PC-3 (cell line): ENCODE data around the gene PCBP1. TPM values are rescaled to one million over a fixed set of nuclear protein-coding genes. Genes with fewer than 3 reads are reported as not detected.

Experiments used
- ATAC-seq: fragments of 200-7000 bp; cut with Tn5 transposase; 2 replicates; pipeline ENCODE4 v1.9.1; 2020; ENCODE audit warnings: mild to moderate bottlenecking, moderate library complexity
- BruUV-seq: library from RNA; stranded (reverse); fragments of 400-500 nt; replicated peaks from 2 replicates; lab custom pipeline; 2021; lab: Mats Ljungman, UMichigan
- CTCF ChIA-PET: fragments of 300-600 bp; sonication (Branson Sonifier 250); formaldehyde crosslinking; loops from one replicate; lab custom pipeline; 2022; ENCODE audit warnings: antibody characterized with exemption; lab: Charles Lee
- POLR2A ChIA-PET: fragments of 300-600 bp; sonication (Branson Sonifier 250); formaldehyde crosslinking; loops from one replicate; lab custom pipeline; 2022; ENCODE audit warnings: antibody characterized with exemption; ENCODE audit not compliant: unreplicated experiment; lab: Charles Lee
- DNase-seq: peaks from one replicate; pipeline ENCODE4 v3.0.0-alpha.2; 2015
- H2AFZ ChIP-seq: fragments of 300-600 bp; sonication (generic); 2 replicates; pipeline ENCODE4 v1.6.0; 2016; ENCODE audit warnings: antibody characterized with exemption, low read length
- H3F3A ChIP-seq: fragments of 300-600 bp; sonication (generic); one replicate; pipeline ENCODE4 v1.6.0; 2017; ENCODE audit warnings: antibody characterized with exemption, low read length, control low read depth, mild to moderate bottlenecking; ENCODE audit not compliant: unreplicated experiment
- H3K27ac ChIP-seq: fragments of 300-600 bp; sonication (generic); 2 replicates; pipeline ENCODE4 v1.5.1; 2016; ENCODE audit warnings: mild to moderate bottlenecking, low read length
- H3K27me3 ChIP-seq: fragments of 300-600 bp; sonication (generic); 2 replicates; pipeline ENCODE4 v1.6.1; 2016; ENCODE audit warnings: low read length, mixed read lengths
- H3K36me3 ChIP-seq: fragments of 300-600 bp; sonication (generic); 2 replicates; pipeline ENCODE4 v1.6.1; 2016; ENCODE audit warnings: low read depth, mixed run types, low read length, mixed read lengths
- H3K4me1 ChIP-seq: fragments of 300-600 bp; sonication (generic); 2 replicates; pipeline ENCODE4 v1.5.1; 2016; ENCODE audit warnings: low read length; ENCODE audit not compliant: insufficient read depth
- H3K4me2 ChIP-seq: fragments of 300-600 bp; sonication (generic); 2 replicates; pipeline ENCODE4 v1.6.0; 2016; ENCODE audit warnings: low read length
- H3K4me3 ChIP-seq: fragments of 300-600 bp; sonication (generic); 2 replicates; pipeline ENCODE4 v1.5.1; 2016; ENCODE audit warnings: mild to moderate bottlenecking, low read length, mixed read lengths
- H3K79me2 ChIP-seq: fragments of 300-600 bp; sonication (generic); 2 replicates; pipeline ENCODE4 v1.6.1; 2017; ENCODE audit warnings: low read length, mixed read lengths
- H3K9ac ChIP-seq: fragments of 300-600 bp; sonication (generic); 2 replicates; pipeline ENCODE4 v1.6.0; 2016; ENCODE audit warnings: mild to moderate bottlenecking, low read length
- H3K9me2 ChIP-seq: fragments of 300-600 bp; sonication (generic); replicated peaks from 2 replicates; pipeline ENCODE4 v1.6.1; 2016; ENCODE audit warnings: mixed run types, low read length, mixed read lengths
- H3K9me3 ChIP-seq: fragments of 300-600 bp; sonication (generic); 2 replicates; pipeline ENCODE4 v1.6.1; 2016; ENCODE audit warnings: low read length, mixed read lengths
- H4K20me1 ChIP-seq: fragments of 300-600 bp; sonication (generic); 2 replicates; pipeline ENCODE4 v1.6.1; 2016; ENCODE audit warnings: low read length, mixed read lengths
- CTCF ChIP-seq: fragments of 300-600 bp; sonication (generic); conservative IDR thresholded peaks from 2 replicates; pipeline ENCODE4 v1.5.1; 2017; ENCODE audit warnings: antibody characterized with exemption, low read depth, mild to moderate bottlenecking, low read length
- EZH2 ChIP-seq: fragments of 300-600 bp; sonication (generic); IDR thresholded peaks from one replicate; pipeline ENCODE4 v1.6.1; 2017; ENCODE audit warnings: antibody characterized with exemption, mild to moderate bottlenecking, low read length; ENCODE audit not compliant: unreplicated experiment
- EZH2phosphoT487 ChIP-seq: fragments of 300-600 bp; sonication (generic); IDR thresholded peaks from 2 replicates; pipeline ENCODE4 v1.6.1; 2018; ENCODE audit warnings: mild to moderate bottlenecking, antibody characterized with exemption, low read length, borderline replicate concordance
- intact Hi-C: fragments of 100-400 bp; cut with micrococcal nuclease; formaldehyde crosslinking; loops from 2 replicates; pipeline ENCODE4 v1.9.0; 2023
- total RNA-seq: library from RNA; depleted of rRNA; stranded (reverse); fragments of >200 nt; gene quantifications from 2 replicates; pipeline ENCODE4 v1.2.3, GENCODE V29; 2014

PCBP1 gene
- total RNA-seq, 1 experiment from 2014 or later, result 39.2 TPM

- ChIA-PET POLR2A (no interaction called here), CTCF (no interaction called here)
- no peaks in the 10 kb centered on the region for H3K9me2 ChIP-seq
- H3K9me3 ChIP-seq, result no peaks in the 10 kb centered on the region
- H4K20me1 ChIP-seq, result no peaks in the 10 kb centered on the region
- H3K9ac ChIP-seq, result no peak overlapping the region
- H3K4me1 ChIP-seq, result peaks cover 5% of the 10 kb centered on the region; the same call in 1 of the 2 replicates
- H3K27me3 ChIP-seq, result no peaks in the 10 kb centered on the region
- H3K79me2 ChIP-seq, result no peaks in the 10 kb centered on the region
- ATAC-seq, result peak; percentile 49; the same call in 1 of the 2 replicates
- no peak overlapping the region for H2AFZ ChIP-seq
- no peaks in the 10 kb centered on the region for H3K36me3 ChIP-seq
- peak; percentile 18 for DNase-seq
- H3K4me3 ChIP-seq, result no peak overlapping the region
- no peak for TF ChIP-seq CTCF
- TF ChIP-seq EZH2, result no peak
- TF ChIP-seq EZH2phosphoT487, result no peak
- H3K27ac ChIP-seq, result no peak overlapping the region
- H3F3A ChIP-seq, result no peaks in the 10 kb centered on the region
- intact Hi-C loops, result no loop called here
- no TSS peak for BruUV-seq
- no peak overlapping the region for H3K4me2 ChIP-seq
Measured at GRCh38 chr2:70044290-70045040, 42.8 kb upstream of the PCBP1 start.

- POLR2A ChIA-PET, result no interaction called here
- no peak overlapping the region for H3K27ac ChIP-seq
Measured at GRCh38 chr2:70045405-70045804, 41.9 kb upstream of the PCBP1 start.

More at GRCh38 chr2:70045405-70045804, 41.9 kb upstream of the PCBP1 start:
- no peak overlapping the region for H3K9ac ChIP-seq
- peaks cover 5% of the 10 kb centered on the region; the same call in 1 of the 2 replicates for H3K4me1 ChIP-seq
- intact Hi-C loops, result no loop called here
- no peaks in the 10 kb centered on the region for H3F3A ChIP-seq
- H3K9me3 ChIP-seq, result no peaks in the 10 kb centered on the region
- no peak overlapping the region for H2AFZ ChIP-seq
- H3K4me3 ChIP-seq, result no peak overlapping the region
- DNase-seq, result no peak
- no peak overlapping the region for H3K4me2 ChIP-seq
- H3K36me3 ChIP-seq, result no peaks in the 10 kb centered on the region
- H3K79me2 ChIP-seq, result no peaks in the 10 kb centered on the region
- H3K9me2 ChIP-seq, result no peaks in the 10 kb centered on the region
- H3K27me3 ChIP-seq, result no peaks in the 10 kb centered on the region
- BruUV-seq, result no TSS peak
- no peaks in the 10 kb centered on the region for H4K20me1 ChIP-seq
- ATAC-seq, result no peak
- CTCF ChIA-PET, result no interaction called here
- TF ChIP-seq EZH2 (no peak), CTCF (no peak), EZH2phosphoT487 (no peak)
